HCT116 (cell line): Measurements from ENCODE around the gene SLC25A42.

ENCODE experiments used
- EGR1 ChIP-seq: IDR thresholded peaks from 2 replicates; pipeline ENCODE4 v1.6.1; 2012; ENCODE audit warnings: low read depth
- EZH2 ChIP-seq: fragments of 200-600 bp; sonication (generic); IDR thresholded peaks from 2 replicates; pipeline ENCODE4 v1.6.1; 2017; ENCODE audit warnings: antibody characterized with exemption, mixed run types
- EZH2phosphoT487 ChIP-seq: fragments of 200-600 bp; IDR thresholded peaks from 2 replicates; pipeline ENCODE4 v1.6.1; 2018; ENCODE audit warnings: antibody characterized with exemption, borderline replicate concordance
- POLR2A ChIP-seq: IDR thresholded peaks from 2 replicates; pipeline ENCODE4 v1.7.0; 2011; ENCODE audit warnings: borderline replicate concordance; ENCODE audit not compliant: insufficient read depth, insufficient read length; ENCODE audit errors: extremely low read depth
- POLR2AphosphoS5 ChIP-seq: IDR thresholded peaks from 2 replicates; pipeline ENCODE4 v1.6.1; 2011; ENCODE audit warnings: mild to moderate bottlenecking, low read depth, low read length, moderate library complexity
- SIN3A ChIP-seq: IDR thresholded peaks from 2 replicates; pipeline ENCODE4 v1.6.1; 2012; ENCODE audit warnings: low read depth
- YY1 ChIP-seq: IDR thresholded peaks from 2 replicates; pipeline ENCODE4 v1.6.1; 2011; ENCODE audit warnings: low read length, low read depth, moderate library complexity, mild to moderate bottlenecking; ENCODE audit not compliant: insufficient replicate concordance; ENCODE audit errors: extremely low read depth
- ZFX ChIP-seq: fragments of 450-650 bp; IDR thresholded peaks from 2 replicates; pipeline ENCODE4 v1.6.1; 2017
- TF ChIP-seq, protein P1 (sequence below), 3 experiments: fragments of 200-600 bp in 1 of 3; sonication (generic) in 1 of 3; IDR thresholded peaks in 2 of 3; conservative IDR thresholded peaks in 1 of 3; 2 replicates each; pipeline ENCODE4 v1.5.1; 2012 to 2017; ENCODE audit warnings: low read depth in 2 of 3, low read length in 2 of 3, antibody characterized with exemption in 1 of 3, borderline replicate concordance in 1 of 3, control low read depth in 1 of 3, mild to moderate bottlenecking in 1 of 3, mixed read lengths in 1 of 3, mixed run types in 1 of 3, moderate library complexity in 1 of 3; ENCODE audit not compliant: insufficient read depth in 1 of 3
- TF ChIP-seq, protein P2 (sequence below): IDR thresholded peaks from 2 replicates; pipeline ENCODE4 v1.6.1; 2012
- TF ChIP-seq, protein P3 (sequence below): IDR thresholded peaks from 2 replicates; pipeline ENCODE4 v1.6.1; 2011; ENCODE audit warnings: mild to moderate bottlenecking, low read length, moderate library complexity; ENCODE audit not compliant: insufficient replicate concordance; ENCODE audit errors: extremely low read depth
- TF ChIP-seq, protein P4 (sequence below): IDR thresholded peaks from 2 replicates; pipeline ENCODE4 v1.6.1; 2012; ENCODE audit warnings: low read depth

DNA sequence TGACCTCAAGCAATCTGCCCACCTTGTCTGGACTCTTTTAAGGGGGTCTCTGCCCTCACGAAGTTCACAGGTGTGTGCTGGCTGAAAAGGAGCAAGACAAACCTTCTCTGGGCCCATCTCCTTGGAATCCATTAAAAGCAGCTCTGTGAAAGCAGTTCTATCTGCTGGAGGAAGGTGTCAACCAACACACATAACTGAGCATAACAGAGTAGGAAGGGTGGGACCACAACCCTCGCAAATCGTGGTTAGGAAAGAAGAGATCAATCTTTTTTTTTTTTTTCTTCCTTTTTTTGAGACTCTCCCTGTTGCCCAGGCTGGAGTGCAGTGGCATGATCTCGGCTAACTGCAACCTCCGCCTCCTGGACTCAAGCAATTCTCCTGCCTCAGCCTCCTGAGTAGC, 31.9 kb upstream of the SLC25A42 start:
- TF ChIP-seq, protein P1, sequence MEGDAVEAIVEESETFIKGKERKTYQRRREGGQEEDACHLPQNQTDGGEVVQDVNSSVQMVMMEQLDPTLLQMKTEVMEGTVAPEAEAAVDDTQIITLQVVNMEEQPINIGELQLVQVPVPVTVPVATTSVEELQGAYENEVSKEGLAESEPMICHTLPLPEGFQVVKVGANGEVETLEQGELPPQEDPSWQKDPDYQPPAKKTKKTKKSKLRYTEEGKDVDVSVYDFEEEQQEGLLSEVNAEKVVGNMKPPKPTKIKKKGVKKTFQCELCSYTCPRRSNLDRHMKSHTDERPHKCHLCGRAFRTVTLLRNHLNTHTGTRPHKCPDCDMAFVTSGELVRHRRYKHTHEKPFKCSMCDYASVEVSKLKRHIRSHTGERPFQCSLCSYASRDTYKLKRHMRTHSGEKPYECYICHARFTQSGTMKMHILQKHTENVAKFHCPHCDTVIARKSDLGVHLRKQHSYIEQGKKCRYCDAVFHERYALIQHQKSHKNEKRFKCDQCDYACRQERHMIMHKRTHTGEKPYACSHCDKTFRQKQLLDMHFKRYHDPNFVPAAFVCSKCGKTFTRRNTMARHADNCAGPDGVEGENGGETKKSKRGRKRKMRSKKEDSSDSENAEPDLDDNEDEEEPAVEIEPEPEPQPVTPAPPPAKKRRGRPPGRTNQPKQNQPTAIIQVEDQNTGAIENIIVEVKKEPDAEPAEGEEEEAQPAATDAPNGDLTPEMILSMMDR (IDR thresholded peaks at IDR 0.05 in 2 of 3, conservative IDR thresholded peaks at IDR 0.05 in 1 of 3; ENCODE audit: borderline replicate concordance in 1 of 3, insufficient read depth in 1 of 3, low read depth in 2 of 3, low read length in 2 of 3): no peak
- no peak for TF ChIP-seq POLR2A
- TF ChIP-seq POLR2AphosphoS5: no peak
- TF ChIP-seq, protein P2, sequence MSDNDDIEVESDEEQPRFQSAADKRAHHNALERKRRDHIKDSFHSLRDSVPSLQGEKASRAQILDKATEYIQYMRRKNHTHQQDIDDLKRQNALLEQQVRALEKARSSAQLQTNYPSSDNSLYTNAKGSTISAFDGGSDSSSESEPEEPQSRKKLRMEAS: no peak
- no peak for TF ChIP-seq SIN3A
- no peak for TF ChIP-seq EGR1
- no peak for TF ChIP-seq ZFX
- TF ChIP-seq, protein P3, sequence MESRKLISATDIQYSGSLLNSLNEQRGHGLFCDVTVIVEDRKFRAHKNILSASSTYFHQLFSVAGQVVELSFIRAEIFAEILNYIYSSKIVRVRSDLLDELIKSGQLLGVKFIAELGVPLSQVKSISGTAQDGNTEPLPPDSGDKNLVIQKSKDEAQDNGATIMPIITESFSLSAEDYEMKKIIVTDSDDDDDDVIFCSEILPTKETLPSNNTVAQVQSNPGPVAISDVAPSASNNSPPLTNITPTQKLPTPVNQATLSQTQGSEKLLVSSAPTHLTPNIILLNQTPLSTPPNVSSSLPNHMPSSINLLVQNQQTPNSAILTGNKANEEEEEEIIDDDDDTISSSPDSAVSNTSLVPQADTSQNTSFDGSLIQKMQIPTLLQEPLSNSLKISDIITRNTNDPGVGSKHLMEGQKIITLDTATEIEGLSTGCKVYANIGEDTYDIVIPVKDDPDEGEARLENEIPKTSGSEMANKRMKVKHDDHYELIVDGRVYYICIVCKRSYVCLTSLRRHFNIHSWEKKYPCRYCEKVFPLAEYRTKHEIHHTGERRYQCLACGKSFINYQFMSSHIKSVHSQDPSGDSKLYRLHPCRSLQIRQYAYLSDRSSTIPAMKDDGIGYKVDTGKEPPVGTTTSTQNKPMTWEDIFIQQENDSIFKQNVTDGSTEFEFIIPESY: no peak
- no peak for TF ChIP-seq EZH2
- no peak for TF ChIP-seq EZH2phosphoT487
- TF ChIP-seq YY1: no peak
- TF ChIP-seq, protein P4, sequence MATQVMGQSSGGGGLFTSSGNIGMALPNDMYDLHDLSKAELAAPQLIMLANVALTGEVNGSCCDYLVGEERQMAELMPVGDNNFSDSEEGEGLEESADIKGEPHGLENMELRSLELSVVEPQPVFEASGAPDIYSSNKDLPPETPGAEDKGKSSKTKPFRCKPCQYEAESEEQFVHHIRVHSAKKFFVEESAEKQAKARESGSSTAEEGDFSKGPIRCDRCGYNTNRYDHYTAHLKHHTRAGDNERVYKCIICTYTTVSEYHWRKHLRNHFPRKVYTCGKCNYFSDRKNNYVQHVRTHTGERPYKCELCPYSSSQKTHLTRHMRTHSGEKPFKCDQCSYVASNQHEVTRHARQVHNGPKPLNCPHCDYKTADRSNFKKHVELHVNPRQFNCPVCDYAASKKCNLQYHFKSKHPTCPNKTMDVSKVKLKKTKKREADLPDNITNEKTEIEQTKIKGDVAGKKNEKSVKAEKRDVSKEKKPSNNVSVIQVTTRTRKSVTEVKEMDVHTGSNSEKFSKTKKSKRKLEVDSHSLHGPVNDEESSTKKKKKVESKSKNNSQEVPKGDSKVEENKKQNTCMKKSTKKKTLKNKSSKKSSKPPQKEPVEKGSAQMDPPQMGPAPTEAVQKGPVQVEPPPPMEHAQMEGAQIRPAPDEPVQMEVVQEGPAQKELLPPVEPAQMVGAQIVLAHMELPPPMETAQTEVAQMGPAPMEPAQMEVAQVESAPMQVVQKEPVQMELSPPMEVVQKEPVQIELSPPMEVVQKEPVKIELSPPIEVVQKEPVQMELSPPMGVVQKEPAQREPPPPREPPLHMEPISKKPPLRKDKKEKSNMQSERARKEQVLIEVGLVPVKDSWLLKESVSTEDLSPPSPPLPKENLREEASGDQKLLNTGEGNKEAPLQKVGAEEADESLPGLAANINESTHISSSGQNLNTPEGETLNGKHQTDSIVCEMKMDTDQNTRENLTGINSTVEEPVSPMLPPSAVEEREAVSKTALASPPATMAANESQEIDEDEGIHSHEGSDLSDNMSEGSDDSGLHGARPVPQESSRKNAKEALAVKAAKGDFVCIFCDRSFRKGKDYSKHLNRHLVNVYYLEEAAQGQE: no peak
